ENCODE data around the gene PPP1R12B. TPM values are rescaled to one million over a fixed set of nuclear protein-coding genes. Genes with fewer than 3 reads are reported as not detected.
A peak's percentile ranks its signal among the peaks of the same experiment; 100 is the strongest.
"Not testable (repeated sequence)": the region's sequence is repeated elsewhere in the genome, so short reads cannot be mapped to it uniquely, and the experiment has no call there.

Gene PPP1R12B
- total RNA-seq, 2 experiments from 2014 or later = 26.9 to 27.7 TPM

DNA sequence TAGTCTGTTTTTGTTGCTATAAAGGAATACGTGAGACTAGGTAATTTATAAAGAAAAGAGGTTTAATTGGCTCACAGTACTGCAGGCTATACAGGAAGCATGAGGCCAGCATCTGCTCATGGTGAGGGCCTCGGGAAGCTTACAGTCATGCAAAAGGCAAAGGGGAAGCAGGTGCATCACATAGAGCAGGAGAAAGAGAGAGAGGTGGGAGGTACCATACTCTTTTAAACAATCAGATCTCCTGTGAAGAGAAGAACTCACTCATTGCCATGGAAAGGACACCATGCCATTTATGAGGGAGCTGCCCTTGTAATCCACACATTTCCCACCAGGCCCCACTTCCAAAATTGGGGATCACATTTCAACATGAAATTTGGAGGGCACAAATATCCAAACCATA lies 12.7 kb downstream of the PPP1R12B start:
- Mint-ChIP-seq H3K4me1 (peaks cover 1% of the 10 kb centered on the region), H3K27me3 (no peaks in the 10 kb centered on the region), H3K4me3 (no peak overlapping the region), H3K9me3 (no peaks in the 10 kb centered on the region), H3K27ac (no peak overlapping the region), H3K36me3 (no peaks in the 10 kb centered on the region)
- ATAC-seq (ENCODE audit: low read depth) = no peak
- DNase-seq = no peak
- POLR2A ChIA-PET = no interaction called here

DNA sequence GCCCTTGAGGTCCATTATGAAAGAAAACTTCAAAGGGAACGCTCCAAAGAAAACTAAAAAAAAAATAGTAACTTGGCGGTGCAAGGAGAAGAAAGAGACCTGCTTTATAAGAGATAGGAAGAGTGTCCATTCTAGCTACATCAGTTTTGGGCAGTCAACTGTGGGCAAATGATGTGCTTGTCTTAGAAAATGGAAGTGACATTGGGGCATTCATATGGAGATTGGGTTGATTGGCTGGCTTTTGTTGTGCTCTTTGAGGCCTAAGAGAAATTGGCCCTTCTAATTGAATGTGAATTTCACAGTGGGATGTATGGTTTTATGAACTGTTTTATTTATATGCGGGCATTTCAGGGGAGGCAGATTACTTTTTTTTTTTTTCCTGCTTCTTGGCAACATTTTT lies 13.2 kb downstream of the PPP1R12B start:
- no peak for DNase-seq
- Mint-ChIP-seq H3K27me3 (no peaks in the 10 kb centered on the region), H3K36me3 (no peaks in the 10 kb centered on the region), H3K4me3 (no peak overlapping the region), H3K27ac (no peak overlapping the region), H3K4me1 (peaks cover 1% of the 10 kb centered on the region), H3K9me3 (no peaks in the 10 kb centered on the region)
- POLR2A ChIA-PET = no interaction called here
- no peak for ATAC-seq (ENCODE audit: low read depth)

DNA sequence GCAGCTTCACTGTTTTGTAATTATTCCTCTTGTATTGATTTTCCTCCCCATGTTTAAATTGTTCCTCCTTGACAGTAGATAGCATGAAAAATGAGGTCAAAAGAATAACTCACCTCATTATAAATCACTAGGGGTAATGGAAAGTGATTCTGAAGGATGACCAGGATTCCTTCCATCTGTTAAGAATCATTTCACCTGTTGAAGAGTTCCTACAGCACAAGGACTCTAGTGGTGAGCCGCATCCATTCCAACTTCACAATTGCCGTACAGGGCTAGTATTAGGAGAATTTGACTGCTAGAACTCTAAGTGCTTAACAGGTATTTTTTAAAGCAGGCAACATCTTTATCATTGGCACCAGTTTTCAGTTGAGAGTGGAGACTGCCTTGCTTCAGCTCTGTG lies 13.7 kb downstream of the PPP1R12B start:
- H3K4me1 Mint-ChIP-seq = no peaks in the 10 kb centered on the region

DNA sequence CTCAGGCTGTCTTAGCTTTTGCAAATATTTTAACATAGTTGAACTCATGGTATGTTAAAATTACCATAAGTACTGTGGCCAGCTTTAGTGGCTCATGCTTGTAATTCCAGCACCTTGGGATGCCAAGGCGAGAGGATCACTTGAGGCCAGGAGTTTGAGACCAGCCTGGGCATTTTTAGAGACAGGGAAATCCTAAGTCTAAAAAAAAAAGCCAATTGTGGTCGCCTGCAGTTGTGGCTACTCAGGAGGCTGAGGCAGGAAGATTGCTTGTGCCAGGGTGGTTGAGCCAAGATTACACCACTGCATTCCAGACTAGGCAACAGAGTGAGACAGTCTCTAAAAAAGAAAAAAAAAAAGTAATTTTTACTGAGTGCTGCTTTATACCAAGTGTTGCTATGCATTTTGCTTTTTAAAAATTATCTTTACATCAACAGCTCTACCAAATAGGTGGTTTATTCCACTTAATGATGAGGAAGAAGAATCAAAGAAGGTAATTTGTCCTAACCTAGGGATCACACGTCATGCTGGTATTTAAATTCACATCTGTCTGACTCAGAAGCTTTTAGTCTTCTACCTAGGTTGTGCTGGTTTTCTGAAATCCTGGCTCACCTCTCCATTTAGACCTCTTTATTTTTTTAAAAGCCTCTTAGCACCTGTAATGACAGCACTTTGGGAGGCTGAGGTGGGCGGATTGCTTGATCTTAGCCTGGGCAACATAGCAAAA lies 16.8 kb downstream of the PPP1R12B start:
- H3K27ac Mint-ChIP-seq = no peak overlapping the region
- no peak for ATAC-seq (ENCODE audit: low read depth)
- no peaks in the 10 kb centered on the region for H3K36me3 Mint-ChIP-seq
- POLR2A ChIA-PET = no interaction called here
- DNase-seq = no peak
- H3K27me3 Mint-ChIP-seq = no peaks in the 10 kb centered on the region
- H3K4me3 Mint-ChIP-seq = no peak overlapping the region
- no peaks in the 10 kb centered on the region for H3K4me1 Mint-ChIP-seq
- H3K9me3 Mint-ChIP-seq = no peaks in the 10 kb centered on the region

More for the DNA sequence above, 13.7 kb downstream of the PPP1R12B start:
- no peaks in the 10 kb centered on the region for H3K27me3 Mint-ChIP-seq
- H3K36me3 Mint-ChIP-seq = no peaks in the 10 kb centered on the region
- ATAC-seq (ENCODE audit: low read depth) (no peak), DNase-seq (no peak)
- POLR2A ChIA-PET = no interaction called here
- no peaks in the 10 kb centered on the region for H3K9me3 Mint-ChIP-seq
- no peak overlapping the region for H3K4me3 Mint-ChIP-seq
- H3K27ac Mint-ChIP-seq = no peak overlapping the region

DNA sequence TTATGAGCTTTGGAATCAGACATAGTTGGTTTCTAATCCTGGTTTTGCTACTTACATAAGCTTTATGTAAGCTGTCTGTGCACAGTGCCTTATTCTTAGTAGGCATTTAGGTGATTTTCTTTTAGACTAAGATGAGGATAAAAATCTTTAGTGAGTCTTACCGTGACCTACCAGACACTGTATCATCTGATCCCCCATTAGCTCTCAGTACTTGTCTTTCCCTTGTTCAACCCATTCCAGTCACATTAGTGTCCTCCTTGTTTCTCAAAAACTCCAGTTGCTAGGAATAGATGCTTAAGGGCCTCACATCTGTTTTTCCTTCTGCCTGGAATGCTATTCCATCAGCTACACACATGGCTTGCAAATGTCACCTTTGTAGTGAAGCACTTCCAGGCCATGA lies 18.8 kb downstream of the PPP1R12B start:
- Mint-ChIP-seq H3K4me1 (no peaks in the 10 kb centered on the region), H3K4me3 (no peak overlapping the region), H3K27ac (no peak overlapping the region), H3K36me3 (no peaks in the 10 kb centered on the region), H3K9me3 (no peaks in the 10 kb centered on the region), H3K27me3 (no peaks in the 10 kb centered on the region)
- DNase-seq = no peak
- ATAC-seq (ENCODE audit: low read depth) = no peak
- POLR2A ChIA-PET = no interaction called here

DNA sequence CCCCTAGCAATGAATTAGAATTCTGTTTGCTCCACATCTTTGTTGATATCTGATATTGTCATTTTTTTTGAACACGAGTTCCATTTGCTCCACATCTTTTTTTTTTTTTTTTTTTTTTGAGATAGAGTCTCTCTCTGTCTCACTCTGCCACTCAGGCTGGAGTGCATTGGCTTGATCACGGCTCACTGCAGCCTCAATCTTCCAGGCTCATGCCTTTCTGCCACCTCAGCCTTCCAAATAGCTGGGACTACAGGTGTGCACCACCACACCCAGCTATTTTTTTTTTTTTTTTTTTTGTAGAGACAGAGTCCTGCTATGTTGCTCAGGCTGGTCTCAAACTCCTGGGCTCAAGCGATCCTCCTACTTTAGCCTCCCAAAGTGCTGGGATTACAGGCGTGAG lies 22.4 kb downstream of the PPP1R12B start:
- not testable (repeated sequence) for DNase-seq; H3K27ac Mint-ChIP-seq; ATAC-seq (ENCODE audit: low read depth); H3K4me3 Mint-ChIP-seq; H3K27me3 Mint-ChIP-seq; H3K4me1 Mint-ChIP-seq; H3K36me3 Mint-ChIP-seq; H3K9me3 Mint-ChIP-seq
- POLR2A ChIA-PET = interaction anchor here (0.7 kb wide), 1 partner anchor 1050 kb away, joined by 4 read pairs; no protein-coding TSS in a partner anchor

DNA sequence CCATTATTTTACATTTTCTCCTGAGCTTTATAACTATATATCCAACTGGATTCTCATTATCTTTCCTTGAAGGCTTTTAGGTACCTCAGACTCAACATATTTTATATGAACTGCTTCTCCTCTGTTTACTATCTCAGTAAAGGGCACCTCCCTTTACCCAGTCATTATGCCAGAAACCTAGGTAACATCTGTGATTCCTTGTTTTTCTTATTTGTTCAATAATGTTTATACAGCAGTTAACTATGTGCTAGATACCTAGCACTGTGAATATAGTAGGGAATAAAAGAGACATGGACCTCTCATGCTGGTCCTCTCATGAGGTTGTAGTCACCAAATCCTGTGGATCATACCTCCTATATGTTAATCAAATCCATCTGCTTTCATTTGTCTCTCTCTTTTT lies 25.6 kb downstream of the PPP1R12B start:
- Mint-ChIP-seq H3K9me3 (peaks cover 2% of the 10 kb centered on the region), H3K4me3 (no peak overlapping the region), H3K4me1 (peaks cover 4% of the 10 kb centered on the region), H3K27me3 (no peaks in the 10 kb centered on the region), H3K27ac (no peak overlapping the region), H3K36me3 (peaks cover 6% of the 10 kb centered on the region)
- no peak for DNase-seq
- ATAC-seq (ENCODE audit: low read depth) = no peak
- POLR2A ChIA-PET = interaction anchor here (0.7 kb wide), 1 partner anchor 14 kb away, joined by 4 read pairs; no protein-coding TSS in a partner anchor

DNA sequence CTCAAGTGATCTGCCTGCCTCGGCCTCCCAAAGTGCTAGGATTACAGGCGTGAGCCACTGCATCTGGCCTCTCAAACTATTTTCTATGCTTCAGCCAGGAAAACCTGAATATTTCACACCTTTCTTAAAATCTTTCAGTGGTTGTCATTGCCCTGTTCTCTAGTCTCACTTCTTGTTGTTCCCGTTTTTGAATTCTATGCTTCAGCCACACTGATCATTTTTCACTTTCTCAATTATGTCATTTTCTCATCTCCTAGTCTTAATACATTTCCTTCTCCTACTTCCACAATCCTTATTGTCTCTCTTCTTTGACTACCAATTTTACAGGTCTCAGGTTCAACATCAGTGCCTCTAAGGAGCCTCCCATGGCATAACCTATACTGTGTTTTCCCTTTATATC lies 26.7 kb downstream of the PPP1R12B start:
- H3K4me1 Mint-ChIP-seq; H3K4me3 Mint-ChIP-seq; H3K9me3 Mint-ChIP-seq; H3K27ac Mint-ChIP-seq; POLR2A ChIA-PET; H3K36me3 Mint-ChIP-seq; ATAC-seq (ENCODE audit: low read depth); H3K27me3 Mint-ChIP-seq; DNase-seq: not testable (repeated sequence)

DNA sequence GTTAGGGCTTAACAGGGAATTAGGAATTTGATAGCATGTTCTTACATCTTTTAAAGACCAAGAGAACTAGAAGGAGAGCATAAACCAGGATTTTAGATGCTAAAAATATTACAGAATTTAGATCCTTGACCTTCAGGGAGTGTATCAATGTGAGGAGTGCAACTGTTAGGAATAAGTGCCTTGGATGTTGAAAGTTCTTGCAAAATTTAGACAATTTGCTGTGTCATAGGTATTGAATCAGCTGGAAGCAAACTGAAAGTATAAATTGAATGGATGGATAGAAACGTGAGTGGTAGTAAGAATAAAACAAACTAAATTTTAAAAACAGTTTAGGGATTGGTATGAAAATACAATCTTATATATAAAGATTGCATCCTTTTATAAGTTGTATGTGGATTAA lies 27.7 kb downstream of the PPP1R12B start:
- peaks cover 6% of the 10 kb centered on the region for H3K36me3 Mint-ChIP-seq
- peaks cover 2% of the 10 kb centered on the region for H3K9me3 Mint-ChIP-seq
- H3K4me3 Mint-ChIP-seq = no peak overlapping the region
- H3K27ac Mint-ChIP-seq = no peak overlapping the region
- POLR2A ChIA-PET = no interaction called here
- H3K27me3 Mint-ChIP-seq = no peaks in the 10 kb centered on the region
- peaks cover 14% of the 10 kb centered on the region for H3K4me1 Mint-ChIP-seq
- DNase-seq (no peak), ATAC-seq (ENCODE audit: low read depth) (no peak)

DNA sequence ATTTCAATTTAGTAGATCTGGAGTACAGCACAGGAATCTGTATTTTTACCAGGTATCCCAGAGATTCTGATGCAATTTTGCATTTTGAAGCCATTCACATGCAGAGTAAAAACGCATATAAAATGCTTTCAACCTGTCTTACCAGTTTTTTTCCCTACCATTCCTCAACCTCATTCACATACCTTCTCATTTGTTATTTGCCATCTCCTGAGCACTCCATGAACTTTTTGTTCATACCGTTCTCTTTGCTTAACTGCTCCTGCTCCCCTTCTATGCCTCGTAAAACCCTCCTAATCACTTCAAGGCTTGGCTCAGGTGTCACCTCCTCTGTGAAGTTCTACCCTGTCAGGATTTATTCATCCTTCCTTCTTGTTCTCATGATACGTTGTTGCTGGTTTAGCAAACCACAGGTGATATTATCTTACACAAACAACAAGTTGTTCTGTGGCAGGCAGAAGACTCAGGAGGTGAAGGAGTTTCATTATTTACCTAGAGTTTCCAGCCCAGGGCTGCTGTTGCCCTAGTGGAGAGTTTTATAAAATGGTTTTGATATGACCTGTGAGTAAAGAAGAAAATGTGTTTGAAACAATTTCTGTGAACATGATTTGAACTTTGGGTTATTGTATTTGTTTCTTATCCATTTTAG lies 31.5 kb downstream of the PPP1R12B start:
- peak; percentile 79 for ATAC-seq (ENCODE audit: low read depth)
- not testable (repeated sequence) for H3K27ac Mint-ChIP-seq

DNA sequence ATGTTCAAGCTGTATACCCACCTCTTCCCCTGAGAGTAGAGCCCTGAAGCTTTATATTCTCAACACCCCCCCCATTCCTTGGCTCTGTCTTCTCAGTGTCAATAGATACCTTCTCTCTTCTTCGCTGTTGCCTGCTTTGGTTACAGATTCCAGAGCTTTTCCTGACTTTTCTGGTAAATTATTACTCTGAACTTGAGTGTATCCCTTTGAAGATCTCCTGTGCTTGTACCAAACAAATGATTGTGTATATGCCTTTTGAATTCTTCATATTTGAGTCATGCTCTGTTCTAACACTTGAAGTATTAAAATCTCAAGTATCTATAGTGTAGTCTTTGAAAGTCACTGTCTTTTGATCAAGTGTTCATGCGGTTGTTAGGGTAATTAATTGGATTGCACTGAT lies 32.0 kb downstream of the PPP1R12B start:
- H3K27me3 Mint-ChIP-seq; DNase-seq; H3K9me3 Mint-ChIP-seq; ATAC-seq (ENCODE audit: low read depth); H3K36me3 Mint-ChIP-seq; H3K27ac Mint-ChIP-seq; H3K4me3 Mint-ChIP-seq; POLR2A ChIA-PET: not testable (repeated sequence)
- peaks cover 11% of the 10 kb centered on the region for H3K4me1 Mint-ChIP-seq

More for the DNA sequence above, 31.5 kb downstream of the PPP1R12B start:
- H3K4me3 Mint-ChIP-seq, DNase-seq, POLR2A ChIA-PET, H3K36me3 Mint-ChIP-seq, H3K27me3 Mint-ChIP-seq, H3K9me3 Mint-ChIP-seq: not testable (repeated sequence)
- H3K4me1 Mint-ChIP-seq = peaks cover 14% of the 10 kb centered on the region

DNA sequence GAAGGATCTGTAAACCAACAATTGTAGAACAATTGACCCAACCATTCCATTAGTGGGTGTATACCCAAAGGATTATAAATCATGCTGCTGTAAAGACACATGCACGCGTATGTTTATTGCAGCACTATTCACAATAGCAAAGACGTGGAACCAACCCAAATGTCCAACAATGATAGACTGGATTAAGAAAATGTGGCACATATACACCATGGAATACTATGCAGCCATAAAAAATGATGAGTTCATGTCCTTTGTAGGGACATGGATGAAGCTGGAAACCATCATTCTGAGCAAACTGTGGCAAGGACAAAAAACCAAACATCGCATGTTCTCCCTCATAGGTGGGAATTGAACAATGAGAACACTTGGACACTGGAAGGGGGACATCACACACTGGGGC lies 33.4 kb downstream of the PPP1R12B start:
- peaks cover 11% of the 10 kb centered on the region for H3K4me1 Mint-ChIP-seq
- POLR2A ChIA-PET; H3K36me3 Mint-ChIP-seq; H3K27ac Mint-ChIP-seq; H3K27me3 Mint-ChIP-seq; H3K4me3 Mint-ChIP-seq; ATAC-seq (ENCODE audit: low read depth); H3K9me3 Mint-ChIP-seq; DNase-seq: not testable (repeated sequence)

DNA sequence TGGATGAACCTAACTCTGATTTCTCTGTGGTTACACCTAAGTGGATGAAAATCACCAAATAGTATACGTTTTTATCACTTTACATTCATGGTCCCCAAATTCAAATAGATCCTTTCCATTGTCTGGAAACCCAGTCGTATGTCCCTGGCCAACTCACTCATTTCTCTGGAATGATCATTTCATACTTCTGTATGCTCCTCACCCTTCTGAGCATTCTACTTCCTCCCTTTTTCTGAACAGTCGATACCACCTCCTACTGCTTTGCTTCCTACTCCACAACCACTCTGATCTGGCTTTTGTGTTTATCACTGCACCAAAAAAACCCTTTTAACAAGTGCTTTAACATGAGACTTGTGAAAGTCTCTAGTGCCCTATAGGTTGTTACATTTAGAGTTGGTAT lies 47.3 kb downstream of the PPP1R12B start:
- H3K4me3 Mint-ChIP-seq; H3K9me3 Mint-ChIP-seq; H3K27ac Mint-ChIP-seq; ATAC-seq (ENCODE audit: low read depth); DNase-seq; POLR2A ChIA-PET; H3K36me3 Mint-ChIP-seq; H3K27me3 Mint-ChIP-seq; H3K4me1 Mint-ChIP-seq: not testable (repeated sequence)

DNA sequence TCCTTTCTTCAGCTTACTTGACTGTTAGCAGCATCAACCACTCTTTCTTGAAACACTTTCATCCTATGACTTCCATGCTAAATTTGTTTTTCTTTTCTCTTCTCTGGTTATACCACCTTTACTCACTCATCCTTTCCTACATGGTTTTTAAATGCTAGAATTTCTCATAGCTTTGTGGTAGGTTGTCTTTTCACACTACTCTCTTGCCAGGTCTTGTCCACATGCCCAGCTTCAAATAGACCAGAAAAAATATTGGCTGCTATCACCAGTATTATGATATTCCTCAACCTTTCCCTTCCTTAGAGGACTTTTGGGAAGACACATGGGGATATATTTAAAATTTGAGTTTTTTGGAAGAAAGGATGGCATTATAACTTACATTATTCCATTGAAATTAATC lies 48.8 kb downstream of the PPP1R12B start:
- Mint-ChIP-seq H3K27me3 (no peaks in the 10 kb centered on the region), H3K9me3 (no peaks in the 10 kb centered on the region), H3K4me1 (peaks cover 2% of the 10 kb centered on the region), H3K27ac (no peak overlapping the region), H3K4me3 (no peak overlapping the region), H3K36me3 (no peaks in the 10 kb centered on the region)
- no peak for DNase-seq
- ATAC-seq (ENCODE audit: low read depth) = no peak
- POLR2A ChIA-PET = no interaction called here

All from activated naive CD8-positive, alpha-beta T cell treated with anti-CD3 and anti-CD28 coated beads, Interleukin-2, amount 10 ng/mL, durations not matched to agents 7 days and 5 days (primary cell).